Cardiac fibroblast (primary cell): Measurements from ENCODE around the gene KIAA0232.

Experiments used
- DNase-seq, 2 donors: peaks; one replicate each; pipeline versions ENCODE4 v3.0.0 to v3.0.0-alpha.2; 2010; ENCODE audit warnings: low read depth in 2 of 2
- H3K4me3 ChIP-seq, 2 donors: replicated peaks in 1 of 2; 1 replicate in 1 of 2; 2 replicates in 1 of 2; pipeline ENCODE4 v1.5.1; 2011; ENCODE audit warnings: low read depth in 2 of 2, low read length in 2 of 2, mild to moderate bottlenecking in 2 of 2, moderate library complexity in 1 of 2
- CTCF ChIP-seq: IDR thresholded peaks from one replicate; pipeline ENCODE4 v1.5.1; 2011; ENCODE audit warnings: low read depth, mild to moderate bottlenecking, low read length, inconsistent platforms

The KIAA0232 gene

GRCh38 chr4:6896035-6896434 is 113.5 kb downstream of the KIAA0232 start:
- no peak overlapping the region for H3K4me3 ChIP-seq
- DNase-seq = no peak
- no peak for TF ChIP-seq CTCF

DNA sequence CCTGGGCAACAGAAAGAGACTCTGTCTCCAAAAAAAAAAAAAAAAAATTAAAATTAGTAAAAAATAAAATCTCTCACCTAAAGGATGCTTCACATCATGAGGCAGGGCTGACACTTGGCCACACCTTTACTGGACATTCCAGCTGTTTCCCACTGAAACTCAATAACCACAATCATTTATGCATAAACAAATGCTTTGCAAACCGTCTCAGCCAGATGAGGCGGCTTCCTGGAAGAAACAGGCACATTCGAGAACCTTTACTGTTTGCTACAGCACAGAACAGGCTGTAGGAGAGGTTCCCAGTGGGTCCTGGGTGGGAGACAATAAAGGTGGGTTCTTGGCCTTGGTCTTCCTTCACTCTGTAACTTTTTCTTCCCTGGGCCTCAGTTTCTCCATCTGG is 116.2 kb downstream of the KIAA0232 start:
- no peak overlapping the region for H3K4me3 ChIP-seq
- no peak for TF ChIP-seq CTCF

DNA sequence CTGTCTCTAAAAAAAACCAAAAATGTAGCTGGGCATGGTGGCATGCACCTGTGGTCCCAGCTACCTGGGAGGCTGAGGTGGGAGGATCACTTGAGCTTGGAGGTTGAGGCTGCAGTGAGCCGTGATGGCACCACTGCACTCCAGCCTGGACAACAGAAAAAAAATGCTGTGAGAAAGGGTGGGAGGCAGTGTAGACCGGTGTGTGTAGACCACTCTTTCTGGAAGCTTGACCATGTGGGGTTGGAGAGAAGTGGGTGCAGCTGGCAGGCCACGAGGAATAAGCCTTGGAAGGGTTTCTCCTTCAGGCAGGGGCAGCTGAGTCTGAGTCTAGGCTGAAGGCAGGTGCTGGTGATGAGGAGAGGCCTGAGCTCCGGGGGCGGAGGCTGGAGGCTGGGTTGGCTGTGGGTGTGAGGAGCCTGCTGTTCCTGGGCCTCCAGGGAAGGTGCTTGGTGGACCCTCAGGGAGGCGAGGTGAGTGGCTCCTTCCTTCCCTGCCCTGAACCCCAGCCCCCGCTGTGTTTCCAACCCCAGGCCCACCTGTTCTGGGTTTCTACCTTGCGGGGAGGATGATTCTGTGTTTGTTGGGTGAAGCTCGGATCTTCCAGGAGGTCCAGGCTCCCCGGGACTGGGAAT is 117.8 kb downstream of the KIAA0232 start:
- DNase-seq = no peak
- H3K4me3 ChIP-seq = no peak overlapping the region
- no peak for TF ChIP-seq CTCF

More for the DNA sequence above, 116.2 kb downstream of the KIAA0232 start:
- DNase-seq = no peak

DNA sequence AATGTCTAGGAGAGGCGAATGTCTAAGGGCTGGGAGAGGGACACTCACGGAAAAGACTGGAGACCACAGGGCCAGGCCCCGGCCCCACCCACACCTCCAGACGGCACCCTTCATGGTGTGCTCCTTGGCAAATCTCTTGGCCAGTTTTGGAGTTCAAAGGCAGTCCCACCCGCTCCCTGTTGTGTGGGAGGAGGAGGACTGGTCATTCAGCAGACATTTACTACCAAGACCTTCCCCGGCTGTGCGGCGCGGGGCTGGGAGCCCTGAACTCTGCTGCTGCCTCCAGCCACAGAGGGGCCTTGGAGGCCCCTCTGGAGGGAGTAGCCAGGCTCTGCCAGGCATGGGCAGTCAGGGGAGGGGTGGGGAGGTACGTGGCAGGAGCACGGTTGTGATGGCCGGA is 118.4 kb downstream of the KIAA0232 start:
- TF ChIP-seq CTCF = no peak
- no peak overlapping the region for H3K4me3 ChIP-seq
- DNase-seq = no peak

GRCh38 chr4:6901669-6902317 is 119.3 kb downstream of the KIAA0232 start:
- TF ChIP-seq CTCF = no peak
- H3K4me3 ChIP-seq = no peak overlapping the region
- DNase-seq = no peak

GRCh38 chr4:6902318-6903042 is 120.0 kb downstream of the KIAA0232 start:
- TF ChIP-seq CTCF = no peak
- no peak overlapping the region for H3K4me3 ChIP-seq
- no peak for DNase-seq
